Fibroblast of the aortic adventitia (primary cell): ENCODE data around the gene C17orf67. TPM values are rescaled to one million over a fixed set of nuclear protein-coding genes. Genes with fewer than 3 reads are reported as not detected.

Source experiments
- DNase-seq: peaks from one replicate; pipeline ENCODE4 v3.0.0-alpha.2; 2010; ENCODE audit warnings: low read depth
- H3K4me3 ChIP-seq: 2 replicates; pipeline ENCODE4 v1.5.1; 2011; ENCODE audit warnings: low read depth, mild to moderate bottlenecking, control low read depth, low read length, moderate library complexity
- CTCF ChIP-seq: IDR thresholded peaks from 2 replicates; pipeline ENCODE4 v1.5.1; 2011; ENCODE audit warnings: mild to moderate bottlenecking, low read length, control low read depth, inconsistent platforms; ENCODE audit not compliant: insufficient read depth
- total RNA-seq: library from RNA; depleted of rRNA; stranded (reverse); fragments of >200 nt; gene quantifications from 2 replicates; pipeline ENCODE4 v1.2.3, GENCODE V29; 2012; ENCODE audit warnings: low replicate concordance

Gene C17orf67
- total RNA-seq, 1 donor = 0.99 TPM

DNA sequence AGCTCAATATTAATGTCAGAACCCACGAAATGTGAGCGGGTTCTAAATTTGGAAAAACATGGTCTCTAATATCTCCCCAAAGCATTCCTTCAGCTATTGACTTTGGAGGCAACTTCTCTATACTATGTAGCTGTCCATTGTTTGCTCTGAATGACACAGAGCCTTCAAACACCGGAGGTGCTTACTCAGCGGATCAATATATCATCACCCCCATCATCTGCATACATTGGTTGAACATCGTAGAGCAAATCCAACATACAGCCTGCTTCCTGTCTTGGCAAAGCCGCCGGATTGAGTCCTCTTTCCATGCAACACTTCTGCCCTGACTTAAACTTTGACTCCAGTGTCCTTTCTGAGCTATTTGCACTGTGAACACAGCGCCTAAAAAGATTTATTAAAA is 61.3 kb downstream of the C17orf67 start:
- no peak for DNase-seq
- no peak for TF ChIP-seq CTCF
- H3K4me3 ChIP-seq = no peak overlapping the region

DNA sequence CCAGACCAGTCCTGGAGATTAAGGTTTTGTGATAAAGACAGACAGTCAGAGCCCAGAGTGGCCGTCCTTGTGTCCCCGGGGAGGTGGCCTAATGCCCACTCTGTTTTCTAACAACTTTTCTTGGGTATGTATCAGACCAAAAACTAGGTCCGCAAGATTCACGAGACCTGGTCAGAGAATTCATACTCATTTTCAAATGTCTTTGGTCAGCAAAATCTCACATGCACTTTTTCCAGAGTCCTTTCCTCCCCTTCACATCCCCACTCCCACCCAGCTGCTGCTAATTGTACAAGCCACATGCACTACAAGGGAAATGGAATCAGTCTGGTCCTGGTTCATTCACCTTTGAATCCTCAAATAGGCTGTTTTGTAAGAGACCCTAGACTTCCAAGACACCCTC is 61.7 kb downstream of the C17orf67 start:
- no peak for TF ChIP-seq CTCF
- H3K4me3 ChIP-seq = no peak overlapping the region
- no peak for DNase-seq

GRCh38 chr17:56771563-56771962 is 62.2 kb downstream of the C17orf67 start:
- DNase-seq = no peak
- no peak for TF ChIP-seq CTCF
- no peak overlapping the region for H3K4me3 ChIP-seq

GRCh38 chr17:56770427-56770826 is 63.3 kb downstream of the C17orf67 start:
- DNase-seq = no peak
- no peak for TF ChIP-seq CTCF
- H3K4me3 ChIP-seq = no peak overlapping the region

- H3K4me3 ChIP-seq = no peak overlapping the region
- DNase-seq = no peak
- no peak for TF ChIP-seq CTCF
Measured at GRCh38 chr17:56765449-56765848, 68.3 kb downstream of the C17orf67 start.

GRCh38 chr17:56762988-56763387 is 70.7 kb downstream of the C17orf67 start:
- DNase-seq = no peak
- H3K4me3 ChIP-seq = no peak overlapping the region
- TF ChIP-seq CTCF = no peak

GRCh38 chr17:56762144-56762543 is 71.6 kb downstream of the C17orf67 start:
- no peak overlapping the region for H3K4me3 ChIP-seq
- TF ChIP-seq CTCF = no peak
- DNase-seq = no peak
